ACC112 (cell line): ENCODE measurements around the gene LNPEP.

Experiments
- H2AFZ ChIP-seq: fragments of 200-600 bp; sonication (generic); one replicate; pipeline ENCODE4 v1.6.0; 2017; ENCODE audit warnings: antibody characterized with exemption, low read length; ENCODE audit not compliant: unreplicated experiment
- H3K27ac ChIP-seq: fragments of 200-600 bp; sonication (generic); 2 replicates; pipeline ENCODE4 v1.5.1; 2014; ENCODE audit warnings: low read depth, mild to moderate bottlenecking, antibody characterized with exemption, low read length, moderate library complexity
- H3K27me3 ChIP-seq: fragments of 200-600 bp; sonication (generic); 2 replicates; pipeline ENCODE4 v1.6.1; 2014; ENCODE audit warnings: mild to moderate bottlenecking, antibody characterized with exemption, low read length, moderate library complexity, mixed read lengths; ENCODE audit not compliant: insufficient read depth
- H3K36me3 ChIP-seq: fragments of 200-600 bp; sonication (generic); 2 replicates; pipeline ENCODE4 v1.6.1; 2016; ENCODE audit warnings: mild to moderate bottlenecking, antibody characterized with exemption, low read length, moderate library complexity, mixed read lengths; ENCODE audit not compliant: insufficient read depth
- H3K4me1 ChIP-seq: fragments of 200-600 bp; sonication (generic); one replicate; pipeline ENCODE4 v1.6.1; 2016; ENCODE audit warnings: low read length, mixed read lengths; ENCODE audit not compliant: insufficient read depth, unreplicated experiment, control insufficient read depth
- H3K4me3 ChIP-seq: fragments of 200-600 bp; sonication (generic); 2 replicates; pipeline ENCODE4 v1.5.1; 2014; ENCODE audit warnings: mild to moderate bottlenecking, low read depth, low read length
- H3K79me2 ChIP-seq: fragments of 200-600 bp; sonication (generic); one replicate; pipeline ENCODE4 v1.6.0; 2016; ENCODE audit warnings: low read length; ENCODE audit not compliant: control insufficient read depth, unreplicated experiment, insufficient read depth

LNPEP gene

GRCh38 chr5:97011567-97011966 lies 75.7 kb downstream of the LNPEP start:
- Histone ChIP-seq H3K27ac (no peak overlapping the region), H2AFZ (no peak overlapping the region), H3K27me3 (no peaks in the 10 kb centered on the region), H3K4me1 (peaks cover 2% of the 10 kb centered on the region), H3K36me3 (peaks cover 5% of the 10 kb centered on the region), H3K4me3 (no peak overlapping the region), H3K79me2 (no peaks in the 10 kb centered on the region)

- peaks cover 32% of the 10 kb centered on the region for H3K36me3 ChIP-seq
- no peaks in the 10 kb centered on the region for H3K27me3 ChIP-seq
- H3K4me3 ChIP-seq = no peak overlapping the region
- H3K27ac ChIP-seq = no peak overlapping the region
- no peak overlapping the region for H2AFZ ChIP-seq
- no peaks in the 10 kb centered on the region for H3K79me2 ChIP-seq
- H3K4me1 ChIP-seq = no peaks in the 10 kb centered on the region
These were observed 83.7 kb downstream of the LNPEP start for GRCh38 chr5:97019435-97020117.

GRCh38 chr5:97021416-97021815 lies 85.5 kb downstream of the LNPEP start:
- Histone ChIP-seq H3K27ac (no peak overlapping the region), H2AFZ (no peak overlapping the region), H3K36me3 (peaks cover 27% of the 10 kb centered on the region), H3K4me3 (no peak overlapping the region), H3K4me1 (no peaks in the 10 kb centered on the region), H3K79me2 (no peaks in the 10 kb centered on the region), H3K27me3 (no peaks in the 10 kb centered on the region)

- Histone ChIP-seq H3K36me3 (peaks cover 22% of the 10 kb centered on the region), H3K27ac (no peak overlapping the region), H3K4me1 (no peaks in the 10 kb centered on the region), H2AFZ (no peak overlapping the region), H3K79me2 (no peaks in the 10 kb centered on the region), H3K4me3 (no peak overlapping the region), H3K27me3 (no peaks in the 10 kb centered on the region)
These were observed 87.0 kb downstream of the LNPEP start for GRCh38 chr5:97022898-97023297.

GRCh38 chr5:97026721-97027120 lies 90.8 kb downstream of the LNPEP start:
- H3K4me1 ChIP-seq = no peaks in the 10 kb centered on the region
- H3K27ac ChIP-seq = no peak overlapping the region
- peaks cover 30% of the 10 kb centered on the region for H3K36me3 ChIP-seq
- no peaks in the 10 kb centered on the region for H3K79me2 ChIP-seq
- no peak overlapping the region for H2AFZ ChIP-seq
- no peak overlapping the region for H3K4me3 ChIP-seq
- H3K27me3 ChIP-seq = no peaks in the 10 kb centered on the region

- H3K79me2 ChIP-seq = no peaks in the 10 kb centered on the region
- H2AFZ ChIP-seq = no peak overlapping the region
- no peak overlapping the region for H3K27ac ChIP-seq
- no peaks in the 10 kb centered on the region; the same call in 1 of the 2 replicates for H3K36me3 ChIP-seq
- H3K4me1 ChIP-seq = no peaks in the 10 kb centered on the region
- H3K4me3 ChIP-seq = no peak overlapping the region
- H3K27me3 ChIP-seq = no peaks in the 10 kb centered on the region
These were observed 101.9 kb downstream of the LNPEP start for GRCh38 chr5:97037819-97038218.

- Histone ChIP-seq H3K4me3 (no peak overlapping the region), H3K27ac (no peak overlapping the region), H3K36me3 (no peaks in the 10 kb centered on the region; the same call in 1 of the 2 replicates), H3K79me2 (no peaks in the 10 kb centered on the region), H3K4me1 (peaks cover 4% of the 10 kb centered on the region), H2AFZ (no peak overlapping the region), H3K27me3 (no peaks in the 10 kb centered on the region)
These were observed 105.4 kb downstream of the LNPEP start for GRCh38 chr5:97041239-97041638.

- no peak overlapping the region for H2AFZ ChIP-seq
- no peak overlapping the region for H3K4me3 ChIP-seq
These were observed 107.1 kb downstream of the LNPEP start for GRCh38 chr5:97042996-97043395.

GRCh38 chr5:97043511-97043910 lies 107.6 kb downstream of the LNPEP start:
- H2AFZ ChIP-seq = no peak overlapping the region
- H3K27me3 ChIP-seq = peaks cover 6% of the 10 kb centered on the region; the same call in 1 of the 2 replicates
- no peak overlapping the region for H3K27ac ChIP-seq
- no peaks in the 10 kb centered on the region for H3K36me3 ChIP-seq
- H3K4me3 ChIP-seq = no peak overlapping the region
- H3K4me1 ChIP-seq = peaks cover 10% of the 10 kb centered on the region
- H3K79me2 ChIP-seq = no peaks in the 10 kb centered on the region

More at GRCh38 chr5:97042996-97043395, 107.1 kb downstream of the LNPEP start:
- Histone ChIP-seq H3K4me1 (peaks cover 10% of the 10 kb centered on the region), H3K27ac (no peak overlapping the region), H3K79me2 (no peaks in the 10 kb centered on the region), H3K36me3 (no peaks in the 10 kb centered on the region), H3K27me3 (0 out of 2 replicates have a peak, but pooled peaks cover under 1% of the 10 kb centered on the region)

- H3K36me3 ChIP-seq = no peaks in the 10 kb centered on the region
- peaks cover 10% of the 10 kb centered on the region for H3K4me1 ChIP-seq
- no peak overlapping the region for H3K27ac ChIP-seq
- no peaks in the 10 kb centered on the region for H3K79me2 ChIP-seq
- peaks cover 11% of the 10 kb centered on the region; the same call in 1 of the 2 replicates for H3K27me3 ChIP-seq
- no peak overlapping the region for H2AFZ ChIP-seq
- no peak overlapping the region for H3K4me3 ChIP-seq
These were observed 108.2 kb downstream of the LNPEP start for GRCh38 chr5:97044052-97044451.

- Histone ChIP-seq H3K79me2 (no peaks in the 10 kb centered on the region), H3K4me3 (no peak overlapping the region), H3K4me1 (peaks cover 10% of the 10 kb centered on the region), H3K36me3 (no peaks in the 10 kb centered on the region), H2AFZ (no peak overlapping the region), H3K27ac (no peak overlapping the region), H3K27me3 (peaks cover 31% of the 10 kb centered on the region; the same call in 1 of the 2 replicates)
These were observed 110.5 kb downstream of the LNPEP start for GRCh38 chr5:97046270-97046982.
